Type B pancreatic cell (in vitro differentiated cells): Measurements from ENCODE around the gene R3HCC1L. TPM values are rescaled to one million over a fixed set of nuclear protein-coding genes. Genes with fewer than 3 reads are reported as not detected.
A peak's percentile ranks its signal among the peaks of the same experiment; 100 is the strongest.

Experiments used
- DNase-seq: peaks from one replicate; pipeline ENCODE4 v3.0.0; 2021; ENCODE audit warnings: mixed read lengths; ENCODE audit not compliant: unreplicated experiment; ENCODE audit errors: extremely low spot score
- H3K27ac Mint-ChIP-seq: 2 replicates; pipeline ENCODE4 v1.8.0; 2021; ENCODE audit warnings: mild to moderate bottlenecking, mixed read lengths
- H3K27me3 Mint-ChIP-seq: 2 replicates; pipeline ENCODE4 v1.8.0; 2021; ENCODE audit warnings: mixed read lengths
- H3K36me3 Mint-ChIP-seq: 2 replicates; pipeline ENCODE4 v1.8.0; 2021; ENCODE audit warnings: mixed read lengths
- H3K4me1 Mint-ChIP-seq: one replicate; pipeline ENCODE4 v1.8.0; 2021; ENCODE audit warnings: mixed read lengths; ENCODE audit not compliant: unreplicated experiment
- H3K4me3 Mint-ChIP-seq: 2 replicates; pipeline ENCODE4 v1.8.0; 2021; ENCODE audit warnings: mild to moderate bottlenecking, mixed read lengths
- H3K9me3 Mint-ChIP-seq: 2 replicates; pipeline ENCODE4 v1.8.0; 2021; ENCODE audit warnings: mixed read lengths
- CTCF ChIP-seq: fragments of 200-600 bp; sonication (generic); conservative IDR thresholded peaks from 2 replicates; pipeline ENCODE4 v1.5.0; 2021; ENCODE audit warnings: antibody characterized with exemption, mild to moderate bottlenecking
- total RNA-seq: library from RNA; stranded (reverse); gene quantifications from 2 replicates; pipeline ENCODE4 v1.2.1, GENCODE V29; 2021; ENCODE audit warnings: low replicate concordance

Gene R3HCC1L
- total RNA-seq, 1 donor from 2014 or later: 15.4 TPM

GRCh38 chr10:98101366-98101765 lies 33.1 kb upstream of the R3HCC1L start:
- Mint-ChIP-seq H3K9me3 (no peaks in the 10 kb centered on the region), H3K36me3 (no peaks in the 10 kb centered on the region), H3K4me3 (no peak overlapping the region), H3K27ac (no peak overlapping the region), H3K27me3 (peaks cover 21% of the 10 kb centered on the region), H3K4me1 (peaks cover 23% of the 10 kb centered on the region)
- no peak for TF ChIP-seq CTCF
- DNase-seq: no peak

- Mint-ChIP-seq H3K27ac (no peak overlapping the region), H3K9me3 (no peaks in the 10 kb centered on the region), H3K4me3 (peak overlapping the region; percentile 16), H3K4me1 (peaks cover 9% of the 10 kb centered on the region), H3K27me3 (peaks cover 4% of the 10 kb centered on the region), H3K36me3 (no peaks in the 10 kb centered on the region)
- TF ChIP-seq CTCF: no peak
- no peak for DNase-seq
Observed at GRCh38 chr10:98104125-98104524, 30.3 kb upstream of the R3HCC1L start.

- Mint-ChIP-seq H3K27me3 (peaks cover 13% of the 10 kb centered on the region), H3K9me3 (no peaks in the 10 kb centered on the region), H3K4me1 (peaks cover 9% of the 10 kb centered on the region), H3K27ac (no peak overlapping the region), H3K36me3 (no peaks in the 10 kb centered on the region), H3K4me3 (no peak overlapping the region)
- no peak for TF ChIP-seq CTCF
- no peak for DNase-seq
Observed at GRCh38 chr10:98106531-98106930, 27.9 kb upstream of the R3HCC1L start.

GRCh38 chr10:98107644-98108430 lies 26.6 kb upstream of the R3HCC1L start:
- TF ChIP-seq CTCF: no peak
- no peaks in the 10 kb centered on the region for H3K9me3 Mint-ChIP-seq
- no peak overlapping the region for H3K4me3 Mint-ChIP-seq
- peaks cover 23% of the 10 kb centered on the region for H3K27me3 Mint-ChIP-seq
- no peaks in the 10 kb centered on the region for H3K36me3 Mint-ChIP-seq
- H3K4me1 Mint-ChIP-seq: peaks cover 9% of the 10 kb centered on the region
- no peak for DNase-seq
- H3K27ac Mint-ChIP-seq: peak overlapping the region; percentile 19

GRCh38 chr10:98110356-98110755 lies 24.1 kb upstream of the R3HCC1L start:
- no peaks in the 10 kb centered on the region for H3K4me1 Mint-ChIP-seq
- no peak overlapping the region for H3K4me3 Mint-ChIP-seq
- peaks cover 44% of the 10 kb centered on the region for H3K27me3 Mint-ChIP-seq
- H3K27ac Mint-ChIP-seq: no peak overlapping the region
- no peak for DNase-seq
- no peaks in the 10 kb centered on the region for H3K9me3 Mint-ChIP-seq
- no peak for TF ChIP-seq CTCF
- H3K36me3 Mint-ChIP-seq: no peaks in the 10 kb centered on the region
